ENCODE data around the gene PDE5A.
"Not testable (repeated sequence)": the region's sequence is repeated elsewhere in the genome, so short reads cannot be mapped to it uniquely, and the experiment has no call there.

The PDE5A gene

GRCh38 chr4:119478446-119479179 is 150.0 kb downstream of the PDE5A start:
- no peak for TF ChIP-seq EZH2phosphoT487 (IDR thresholded peaks at IDR 0.05; ENCODE audit: borderline replicate concordance, low read length)

GRCh38 chr4:119477412-119478053 is 151.1 kb downstream of the PDE5A start:
- Histone ChIP-seq H3K4me3 (ENCODE audit: low read length) (no peak overlapping the region), H4K20me1 (ENCODE audit: control insufficient read depth, insufficient read depth, low read depth, low read length) (no peaks in the 10 kb centered on the region), H3F3A (ENCODE audit: control insufficient read depth, insufficient read depth) (no peaks in the 10 kb centered on the region), H3K9me2 (replicated peaks; ENCODE audit: control insufficient read depth, low read length) (no peaks in the 10 kb centered on the region), H3K4me2 (ENCODE audit: low read length) (no peak overlapping the region), H3K9me3 (ENCODE audit: control insufficient read depth, insufficient read depth, low read length) (peaks cover 3% of the 10 kb centered on the region; the same call in 1 of the 2 replicates), H3K27ac (ENCODE audit: low read depth, low read length) (no peak overlapping the region), H3K36me3 (ENCODE audit: control insufficient read depth, low read length) (peaks cover 51% of the 10 kb centered on the region), H3K27me3 (ENCODE audit: control insufficient read depth, low read length) (no peaks in the 10 kb centered on the region), H3K79me2 (ENCODE audit: control insufficient read depth, low read length) (no peaks in the 10 kb centered on the region), H3K4me1 (ENCODE audit: control insufficient read depth, low read length) (no peaks in the 10 kb centered on the region)
- TF ChIP-seq CTCF (IDR thresholded peaks at IDR 0.05; ENCODE audit: low read depth, low read length, poor library complexity, severe bottlenecking), result no peak
- TF ChIP-seq EZH2phosphoT487 (IDR thresholded peaks at IDR 0.05; ENCODE audit: borderline replicate concordance, low read length), result no peak

More at GRCh38 chr4:119478446-119479179, 150.0 kb downstream of the PDE5A start:
- no peak overlapping the region for H3K27ac ChIP-seq (ENCODE audit: low read depth, low read length)
- H3K79me2 ChIP-seq (ENCODE audit: control insufficient read depth, low read length), result no peaks in the 10 kb centered on the region
- peaks cover 50% of the 10 kb centered on the region for H3K36me3 ChIP-seq (ENCODE audit: control insufficient read depth, low read length)
- H3K4me3 ChIP-seq (ENCODE audit: low read length), result no peak overlapping the region
- no peak overlapping the region for H3K4me2 ChIP-seq (ENCODE audit: low read length)
- no peaks in the 10 kb centered on the region for H3F3A ChIP-seq (ENCODE audit: control insufficient read depth, insufficient read depth)
- H3K9me2 ChIP-seq (replicated peaks; ENCODE audit: control insufficient read depth, low read length), result no peaks in the 10 kb centered on the region
- no peaks in the 10 kb centered on the region for H3K27me3 ChIP-seq (ENCODE audit: control insufficient read depth, low read length)
- H4K20me1 ChIP-seq (ENCODE audit: control insufficient read depth, insufficient read depth, low read depth, low read length), result no peaks in the 10 kb centered on the region
- peaks cover 3% of the 10 kb centered on the region; the same call in 1 of the 2 replicates for H3K9me3 ChIP-seq (ENCODE audit: control insufficient read depth, insufficient read depth, low read length)
- no peaks in the 10 kb centered on the region for H3K4me1 ChIP-seq (ENCODE audit: control insufficient read depth, low read length)

- no peak overlapping the region for H3K27ac ChIP-seq (ENCODE audit: low read depth, low read length)
- no peak for TF ChIP-seq CTCF (IDR thresholded peaks at IDR 0.05; ENCODE audit: low read depth, low read length, poor library complexity, severe bottlenecking)
- no peak for TF ChIP-seq EZH2phosphoT487 (IDR thresholded peaks at IDR 0.05; ENCODE audit: borderline replicate concordance, low read length)
Measured at GRCh38 chr4:119471259-119471658, 157.3 kb downstream of the PDE5A start.

GRCh38 chr4:119470737-119471063 is 157.9 kb downstream of the PDE5A start:
- not testable (repeated sequence) for H3K4me1 ChIP-seq (ENCODE audit: control insufficient read depth, low read length); H3K9me3 ChIP-seq (ENCODE audit: control insufficient read depth, insufficient read depth, low read length); H3K9me2 ChIP-seq (replicated peaks; ENCODE audit: control insufficient read depth, low read length); H3K79me2 ChIP-seq (ENCODE audit: control insufficient read depth, low read length); H3K27me3 ChIP-seq (ENCODE audit: control insufficient read depth, low read length); H4K20me1 ChIP-seq (ENCODE audit: control insufficient read depth, insufficient read depth, low read depth, low read length); H3F3A ChIP-seq (ENCODE audit: control insufficient read depth, insufficient read depth); H3K4me2 ChIP-seq (ENCODE audit: low read length); H3K27ac ChIP-seq (ENCODE audit: low read depth, low read length); H3K4me3 ChIP-seq (ENCODE audit: low read length)
- H3K36me3 ChIP-seq (ENCODE audit: control insufficient read depth, low read length), result peaks cover 21% of the 10 kb centered on the region

More at GRCh38 chr4:119471259-119471658, 157.3 kb downstream of the PDE5A start:
- Histone ChIP-seq H3K79me2 (ENCODE audit: control insufficient read depth, low read length) (no peaks in the 10 kb centered on the region), H3K9me3 (ENCODE audit: control insufficient read depth, insufficient read depth, low read length) (no peaks in the 10 kb centered on the region), H3K4me1 (ENCODE audit: control insufficient read depth, low read length) (no peaks in the 10 kb centered on the region), H3K4me3 (ENCODE audit: low read length) (no peak overlapping the region), H3F3A (ENCODE audit: control insufficient read depth, insufficient read depth) (no peaks in the 10 kb centered on the region), H3K36me3 (ENCODE audit: control insufficient read depth, low read length) (peaks cover 21% of the 10 kb centered on the region), H4K20me1 (ENCODE audit: control insufficient read depth, insufficient read depth, low read depth, low read length) (no peaks in the 10 kb centered on the region), H3K4me2 (ENCODE audit: low read length) (no peak overlapping the region), H3K9me2 (replicated peaks; ENCODE audit: control insufficient read depth, low read length) (no peaks in the 10 kb centered on the region), H3K27me3 (ENCODE audit: control insufficient read depth, low read length) (no peaks in the 10 kb centered on the region)

- not testable (repeated sequence) for H3K27ac ChIP-seq (ENCODE audit: low read depth, low read length); H3K4me2 ChIP-seq (ENCODE audit: low read length)
- peaks cover 21% of the 10 kb centered on the region for H3K36me3 ChIP-seq (ENCODE audit: control insufficient read depth, low read length)
Measured at GRCh38 chr4:119470021-119470736, 158.4 kb downstream of the PDE5A start.

GRCh38 chr4:119469039-119469438 is 159.6 kb downstream of the PDE5A start:
- H4K20me1 ChIP-seq (ENCODE audit: control insufficient read depth, insufficient read depth, low read depth, low read length); H3K79me2 ChIP-seq (ENCODE audit: control insufficient read depth, low read length); H3K9me2 ChIP-seq (replicated peaks; ENCODE audit: control insufficient read depth, low read length); H3K4me1 ChIP-seq (ENCODE audit: control insufficient read depth, low read length); H3K4me3 ChIP-seq (ENCODE audit: low read length); H3K4me2 ChIP-seq (ENCODE audit: low read length); H3F3A ChIP-seq (ENCODE audit: control insufficient read depth, insufficient read depth); H3K27me3 ChIP-seq (ENCODE audit: control insufficient read depth, low read length); H3K9me3 ChIP-seq (ENCODE audit: control insufficient read depth, insufficient read depth, low read length); H3K27ac ChIP-seq (ENCODE audit: low read depth, low read length): not testable (repeated sequence)
- peaks cover 17% of the 10 kb centered on the region for H3K36me3 ChIP-seq (ENCODE audit: control insufficient read depth, low read length)

More at GRCh38 chr4:119470021-119470736, 158.4 kb downstream of the PDE5A start:
- not testable (repeated sequence) for H3K79me2 ChIP-seq (ENCODE audit: control insufficient read depth, low read length); H3K27me3 ChIP-seq (ENCODE audit: control insufficient read depth, low read length); H3F3A ChIP-seq (ENCODE audit: control insufficient read depth, insufficient read depth); H3K4me1 ChIP-seq (ENCODE audit: control insufficient read depth, low read length); H3K9me2 ChIP-seq (replicated peaks; ENCODE audit: control insufficient read depth, low read length); H3K9me3 ChIP-seq (ENCODE audit: control insufficient read depth, insufficient read depth, low read length); H3K4me3 ChIP-seq (ENCODE audit: low read length); H4K20me1 ChIP-seq (ENCODE audit: control insufficient read depth, insufficient read depth, low read depth, low read length)
